Nephron (organoid): ENCODE measurements around the gene BCAR3.
A peak's percentile ranks its signal among the peaks of the same experiment; 100 is the strongest.

Source experiments
- H3K27ac Mint-ChIP-seq, 3 experiments: 2 replicates each; pipeline ENCODE4 v1.8.0; 2020; ENCODE audit warnings: mixed read lengths in 3 of 3, mild to moderate bottlenecking in 2 of 3, moderate library complexity in 1 of 3
- H3K27me3 Mint-ChIP-seq: 2 replicates; pipeline ENCODE4 v1.8.0; 2021; ENCODE audit warnings: low read depth, mild to moderate bottlenecking, moderate library complexity, mixed read lengths
- H3K36me3 Mint-ChIP-seq: 2 replicates; pipeline ENCODE4 v1.8.0; 2020; ENCODE audit warnings: low read depth, mixed read lengths
- H3K4me1 Mint-ChIP-seq: 2 replicates; pipeline ENCODE4 v1.8.0; 2020; ENCODE audit warnings: mixed read lengths
- H3K4me3 Mint-ChIP-seq, 3 experiments: 2 replicates each; pipeline ENCODE4 v1.8.0; 2020; ENCODE audit warnings: mild to moderate bottlenecking in 3 of 3, mixed read lengths in 3 of 3, moderate library complexity in 2 of 3
- H3K9me3 Mint-ChIP-seq: 2 replicates; pipeline ENCODE4 v1.8.0; 2020; ENCODE audit warnings: mixed read lengths
- CTCF ChIP-seq, 3 experiments: fragments of 200-600 bp; sonication (generic); IDR thresholded peaks; one replicate each; pipeline ENCODE4 v1.5.0; 2021; ENCODE audit warnings: antibody characterized with exemption in 3 of 3; ENCODE audit not compliant: unreplicated experiment in 3 of 3

BCAR3 gene

GRCh38 chr1:93604411-93604810, 77.2 kb downstream of the BCAR3 start:
- peaks cover 67% of the 10 kb centered on the region for H3K4me1 Mint-ChIP-seq
- no peak for TF ChIP-seq CTCF (IDR thresholded peaks at IDR 0.05; ENCODE audit: unreplicated experiment in 3 of 3)
- H3K9me3 Mint-ChIP-seq = no peaks in the 10 kb centered on the region
- H3K27me3 Mint-ChIP-seq = peaks cover 4% of the 10 kb centered on the region
- no peak overlapping the region for H3K4me3 Mint-ChIP-seq
- H3K27ac Mint-ChIP-seq = peak overlapping the region; percentile 67 to 77 (median 71)
- H3K36me3 Mint-ChIP-seq = peaks cover 12% of the 10 kb centered on the region

GRCh38 chr1:93603601-93604000, 78.0 kb downstream of the BCAR3 start:
- Mint-ChIP-seq H3K4me1 (peaks cover 67% of the 10 kb centered on the region), H3K4me3 (no peak overlapping the region), H3K27me3 (peaks cover 4% of the 10 kb centered on the region), H3K9me3 (no peaks in the 10 kb centered on the region), H3K36me3 (peaks cover 12% of the 10 kb centered on the region), H3K27ac (peak overlapping the region in 1 of 3 experiments; percentile 28)
- TF ChIP-seq CTCF (IDR thresholded peaks at IDR 0.05; ENCODE audit: unreplicated experiment in 3 of 3) = no peak

GRCh38 chr1:93603106-93603505, 78.5 kb downstream of the BCAR3 start:
- H3K36me3 Mint-ChIP-seq = peaks cover 12% of the 10 kb centered on the region
- peaks cover 4% of the 10 kb centered on the region for H3K27me3 Mint-ChIP-seq
- no peak for TF ChIP-seq CTCF (IDR thresholded peaks at IDR 0.05; ENCODE audit: unreplicated experiment in 3 of 3)
- no peak overlapping the region for H3K27ac Mint-ChIP-seq
- no peaks in the 10 kb centered on the region for H3K9me3 Mint-ChIP-seq
- no peak overlapping the region for H3K4me3 Mint-ChIP-seq
- peaks cover 67% of the 10 kb centered on the region for H3K4me1 Mint-ChIP-seq

GRCh38 chr1:93602101-93602500, 79.5 kb downstream of the BCAR3 start:
- TF ChIP-seq CTCF (IDR thresholded peaks at IDR 0.05; ENCODE audit: unreplicated experiment in 3 of 3) = no peak
- no peak overlapping the region for H3K4me3 Mint-ChIP-seq
- H3K9me3 Mint-ChIP-seq = no peaks in the 10 kb centered on the region
- H3K4me1 Mint-ChIP-seq = peaks cover 67% of the 10 kb centered on the region
- no peak overlapping the region for H3K27ac Mint-ChIP-seq
- H3K36me3 Mint-ChIP-seq = peaks cover 12% of the 10 kb centered on the region
- no peaks in the 10 kb centered on the region for H3K27me3 Mint-ChIP-seq

- Mint-ChIP-seq H3K36me3 (peaks cover 12% of the 10 kb centered on the region), H3K4me1 (peaks cover 67% of the 10 kb centered on the region), H3K4me3 (no peak overlapping the region), H3K27me3 (no peaks in the 10 kb centered on the region), H3K27ac (no peak overlapping the region), H3K9me3 (no peaks in the 10 kb centered on the region)
- TF ChIP-seq CTCF (IDR thresholded peaks at IDR 0.05; ENCODE audit: unreplicated experiment in 3 of 3) = no peak
Observed at GRCh38 chr1:93601686-93602085, 80.0 kb downstream of the BCAR3 start.

GRCh38 chr1:93600663-93601062, 81.0 kb downstream of the BCAR3 start:
- Mint-ChIP-seq H3K36me3 (peaks cover 9% of the 10 kb centered on the region), H3K27me3 (no peaks in the 10 kb centered on the region), H3K4me1 (peaks cover 67% of the 10 kb centered on the region), H3K27ac (no peak overlapping the region), H3K4me3 (no peak overlapping the region), H3K9me3 (no peaks in the 10 kb centered on the region)
- TF ChIP-seq CTCF (IDR thresholded peaks at IDR 0.05; ENCODE audit: unreplicated experiment in 3 of 3) = no peak
